ENCODE data around the gene CCNK. TPM values are rescaled to one million over a fixed set of nuclear protein-coding genes. Genes with fewer than 3 reads are reported as not detected.

CCNK gene
- total RNA-seq, 2 experiments from 2014 or later: 86.6 to 90.4 TPM

GRCh38 chr14:99450266-99450665 lies 30.9 kb upstream of the CCNK start:
- POLR2A ChIA-PET: no interaction called here
- Mint-ChIP-seq H3K27ac (no peak overlapping the region), H3K9me3 (no peaks in the 10 kb centered on the region), H3K36me3 (peaks cover 33% of the 10 kb centered on the region), H3K27me3 (no peaks in the 10 kb centered on the region), H3K4me1 (ENCODE audit: low read depth) (no peaks in the 10 kb centered on the region), H3K4me3 (no peak overlapping the region)
- intact Hi-C loops (cut with micrococcal nuclease): no loop called here
- CTCF ChIA-PET: interaction anchor here (0.5 to 2.5 kb wide), 2 partner anchors 11 to 60 kb away, joined by 3 to 10 read pairs; no protein-coding TSS in a partner anchor
- DNase-seq: no peak

- Mint-ChIP-seq H3K4me3 (no peak overlapping the region), H3K9me3 (no peaks in the 10 kb centered on the region), H3K36me3 (peaks cover 33% of the 10 kb centered on the region), H3K4me1 (ENCODE audit: low read depth) (no peaks in the 10 kb centered on the region), H3K27me3 (no peaks in the 10 kb centered on the region), H3K27ac (no peak overlapping the region)
- POLR2A ChIA-PET: no interaction called here
- intact Hi-C loops (cut with micrococcal nuclease): no loop called here
- DNase-seq: no peak
- CTCF ChIA-PET: interaction anchor here (2.5 kb wide), 1 partner anchor 61 kb away, joined by 10 read pairs; no protein-coding TSS in a partner anchor
Observed at GRCh38 chr14:99451234-99451633, 30.0 kb upstream of the CCNK start.

GRCh38 chr14:99452968-99453367 lies 28.2 kb upstream of the CCNK start:
- ChIA-PET CTCF (no interaction called here), POLR2A (no interaction called here)
- Mint-ChIP-seq H3K4me3 (no peak overlapping the region), H3K36me3 (peaks cover 35% of the 10 kb centered on the region), H3K27ac (no peak overlapping the region), H3K9me3 (no peaks in the 10 kb centered on the region), H3K27me3 (no peaks in the 10 kb centered on the region), H3K4me1 (ENCODE audit: low read depth) (no peaks in the 10 kb centered on the region)
- intact Hi-C loops (cut with micrococcal nuclease): no loop called here
- no peak for DNase-seq

GRCh38 chr14:99454246-99454645 lies 27.0 kb upstream of the CCNK start:
- intact Hi-C loops (cut with micrococcal nuclease): no loop called here
- no peak overlapping the region for H3K4me3 Mint-ChIP-seq
- H3K36me3 Mint-ChIP-seq: peaks cover 35% of the 10 kb centered on the region
- no peaks in the 10 kb centered on the region for H3K9me3 Mint-ChIP-seq
- H3K27me3 Mint-ChIP-seq: no peaks in the 10 kb centered on the region
- CTCF ChIA-PET: no interaction called here
- POLR2A ChIA-PET: no interaction called here
- no peak overlapping the region for H3K27ac Mint-ChIP-seq
- H3K4me1 Mint-ChIP-seq (ENCODE audit: low read depth): no peaks in the 10 kb centered on the region
- no peak for DNase-seq

GRCh38 chr14:99459481-99460100 lies 21.6 kb upstream of the CCNK start:
- CTCF ChIA-PET: no interaction called here

GRCh38 chr14:99460793-99461192 lies 20.4 kb upstream of the CCNK start:
- DNase-seq: no peak
- no peak overlapping the region for H3K4me3 Mint-ChIP-seq
- CTCF ChIA-PET: interaction anchor here (0.6 kb wide), 1 partner anchor 500 kb away, joined by 3 read pairs; no protein-coding TSS in a partner anchor

More at GRCh38 chr14:99459481-99460100, 21.6 kb upstream of the CCNK start:
- peaks cover 30% of the 10 kb centered on the region for H3K36me3 Mint-ChIP-seq
- H3K9me3 Mint-ChIP-seq: no peaks in the 10 kb centered on the region
- POLR2A ChIA-PET: no interaction called here
- H3K4me3 Mint-ChIP-seq: no peak overlapping the region
- H3K4me1 Mint-ChIP-seq (ENCODE audit: low read depth): no peaks in the 10 kb centered on the region
- no peaks in the 10 kb centered on the region for H3K27me3 Mint-ChIP-seq
- intact Hi-C loops (cut with micrococcal nuclease): no loop called here
- no peak overlapping the region for H3K27ac Mint-ChIP-seq
- DNase-seq: no peak

GRCh38 chr14:99461411-99462085 lies 19.7 kb upstream of the CCNK start:
- POLR2A ChIA-PET: no interaction called here
- DNase-seq: no peak
- Mint-ChIP-seq H3K4me1 (ENCODE audit: low read depth) (no peaks in the 10 kb centered on the region), H3K36me3 (peaks cover 31% of the 10 kb centered on the region), H3K9me3 (no peaks in the 10 kb centered on the region), H3K4me3 (no peak overlapping the region), H3K27me3 (no peaks in the 10 kb centered on the region), H3K27ac (no peak overlapping the region)
- intact Hi-C loops (cut with micrococcal nuclease): no loop called here
- CTCF ChIA-PET: interaction anchor here (0.6 kb wide), 1 partner anchor 499 kb away, joined by 3 read pairs; no protein-coding TSS in a partner anchor

More at GRCh38 chr14:99460793-99461192, 20.4 kb upstream of the CCNK start:
- H3K36me3 Mint-ChIP-seq: peaks cover 32% of the 10 kb centered on the region
- H3K27ac Mint-ChIP-seq: no peak overlapping the region
- H3K9me3 Mint-ChIP-seq: no peaks in the 10 kb centered on the region
- intact Hi-C loops (cut with micrococcal nuclease): no loop called here
- H3K27me3 Mint-ChIP-seq: no peaks in the 10 kb centered on the region
- POLR2A ChIA-PET: no interaction called here
- no peaks in the 10 kb centered on the region for H3K4me1 Mint-ChIP-seq (ENCODE audit: low read depth)

GRCh38 chr14:99462210-99462609 lies 19.0 kb upstream of the CCNK start:
- H3K27me3 Mint-ChIP-seq: no peaks in the 10 kb centered on the region
- no peak overlapping the region for H3K4me3 Mint-ChIP-seq
- H3K27ac Mint-ChIP-seq: no peak overlapping the region
- no peaks in the 10 kb centered on the region for H3K9me3 Mint-ChIP-seq
- intact Hi-C loops (cut with micrococcal nuclease): no loop called here
- ChIA-PET POLR2A (no interaction called here), CTCF (no interaction called here)
- DNase-seq: no peak
- no peaks in the 10 kb centered on the region for H3K4me1 Mint-ChIP-seq (ENCODE audit: low read depth)
- peaks cover 27% of the 10 kb centered on the region for H3K36me3 Mint-ChIP-seq

GRCh38 chr14:99463974-99464373 lies 17.2 kb upstream of the CCNK start:
- no peak for DNase-seq
- Mint-ChIP-seq H3K9me3 (no peaks in the 10 kb centered on the region), H3K27me3 (no peaks in the 10 kb centered on the region), H3K36me3 (peaks cover 20% of the 10 kb centered on the region), H3K4me3 (no peak overlapping the region), H3K4me1 (ENCODE audit: low read depth) (peaks cover 10% of the 10 kb centered on the region), H3K27ac (no peak overlapping the region)
- ChIA-PET POLR2A (no interaction called here), CTCF (interaction anchor here (0.6 kb wide), 1 partner anchor 482 kb away, joined by 4 read pairs; no protein-coding TSS in a partner anchor)
- intact Hi-C loops (cut with micrococcal nuclease): no loop called here

GRCh38 chr14:99465288-99465687 lies 15.9 kb upstream of the CCNK start:
- ChIA-PET POLR2A (no interaction called here), CTCF (no interaction called here)
- H3K36me3 Mint-ChIP-seq: peaks cover 19% of the 10 kb centered on the region
- DNase-seq: no peak
- no peaks in the 10 kb centered on the region for H3K27me3 Mint-ChIP-seq
- H3K4me3 Mint-ChIP-seq: no peak overlapping the region
- intact Hi-C loops (cut with micrococcal nuclease): no loop called here
- no peaks in the 10 kb centered on the region for H3K9me3 Mint-ChIP-seq
- no peak overlapping the region for H3K27ac Mint-ChIP-seq
- H3K4me1 Mint-ChIP-seq (ENCODE audit: low read depth): peaks cover 16% of the 10 kb centered on the region

- intact Hi-C loops (cut with micrococcal nuclease): no loop called here
- Mint-ChIP-seq H3K4me1 (ENCODE audit: low read depth) (peaks cover 21% of the 10 kb centered on the region), H3K27ac (no peak overlapping the region), H3K4me3 (no peak overlapping the region), H3K9me3 (no peaks in the 10 kb centered on the region), H3K36me3 (peaks cover 14% of the 10 kb centered on the region), H3K27me3 (no peaks in the 10 kb centered on the region)
- ChIA-PET CTCF (interaction anchor here (1.1 kb wide), 1 partner anchor 74 kb away, joined by 3 read pairs; no protein-coding TSS in a partner anchor), POLR2A (no interaction called here)
- no peak for DNase-seq
Observed at GRCh38 chr14:99466758-99467157, 14.5 kb upstream of the CCNK start.

- ChIA-PET CTCF (interaction anchor here (1.1 kb wide), 1 partner anchor 74 kb away, joined by 3 read pairs; no protein-coding TSS in a partner anchor), POLR2A (no interaction called here)
- Mint-ChIP-seq H3K4me3 (no peak overlapping the region), H3K4me1 (ENCODE audit: low read depth) (peaks cover 21% of the 10 kb centered on the region), H3K27me3 (no peaks in the 10 kb centered on the region), H3K36me3 (peaks cover 7% of the 10 kb centered on the region), H3K9me3 (no peaks in the 10 kb centered on the region), H3K27ac (no peak overlapping the region)
- intact Hi-C loops (cut with micrococcal nuclease): no loop called here
- DNase-seq: no peak
Observed at GRCh38 chr14:99467336-99468078, 13.7 kb upstream of the CCNK start.
